Sigmoid colon (tissue), 4 donors: ENCODE measurements around the gene C1orf21.

ENCODE experiments used
- CTCF ChIP-seq, 4 experiments: fragments of 450-650 bp in 3 of 4; fragments of 200-600 bp in 1 of 4; IDR thresholded peaks; one replicate each; pipeline ENCODE4 v1.5.1; 2016 to 2019; ENCODE audit warnings: antibody characterized with exemption in 4 of 4, mild to moderate bottlenecking in 3 of 4, moderate library complexity in 2 of 4
- EP300 ChIP-seq, 4 donors: sonication (generic); formaldehyde crosslinking; IDR thresholded peaks; one replicate each; pipeline ENCODE4 v1.6.1; 2017; ENCODE audit warnings: antibody characterized with exemption in 4 of 4
- POLR2A ChIP-seq, 2 donors: fragments of 450-650 bp; IDR thresholded peaks; one replicate each; pipeline ENCODE4 v1.6.1; 2016; ENCODE audit warnings: antibody characterized with exemption in 2 of 2, mild to moderate bottlenecking in 2 of 2, moderate library complexity in 2 of 2
- POLR2AphosphoS5 ChIP-seq, 4 donors: sonication (generic); formaldehyde crosslinking; IDR thresholded peaks; one replicate each; pipeline ENCODE4 v1.6.1; 2017; ENCODE audit warnings: antibody characterized with exemption in 4 of 4

- TF ChIP-seq CTCF (IDR thresholded peaks at IDR 0.05) (no peak), POLR2AphosphoS5 (IDR thresholded peaks at IDR 0.05) (no peak), POLR2A (IDR thresholded peaks at IDR 0.05) (no peak), EP300 (IDR thresholded peaks at IDR 0.05) (no peak)
Measured at GRCh38 chr1:184507165-184507564, 120.3 kb downstream of the C1orf21 start.
